ENCODE results near the gene RAB3GAP2.
"Not testable (repeated sequence)": the region's sequence is repeated elsewhere in the genome, so short reads cannot be mapped to it uniquely, and the experiment has no call there.

- TF ChIP-seq CTCF, POLR2A (IDR thresholded peaks at IDR 0.05): not testable (repeated sequence)
These were observed 16.1 kb downstream of the RAB3GAP2 start for GRCh38 chr1:220256194-220256593.

Measured in esophagus squamous epithelium (tissue), 4 donors.